NCI-H345 treated with DMSO at 0.1 percent for 48 hours (cell line): Measurements from ENCODE around the gene MDGA2.
"Not testable (repeated sequence)": the region's sequence is repeated elsewhere in the genome, so short reads cannot be mapped to it uniquely, and the experiment has no call there.

Experiments
- DNase-seq: peaks from one replicate; lab custom pipeline; 2025; ENCODE audit not compliant: unreplicated experiment; lab: John Stamatoyannopoulos, UW

The MDGA2 gene

DNA sequence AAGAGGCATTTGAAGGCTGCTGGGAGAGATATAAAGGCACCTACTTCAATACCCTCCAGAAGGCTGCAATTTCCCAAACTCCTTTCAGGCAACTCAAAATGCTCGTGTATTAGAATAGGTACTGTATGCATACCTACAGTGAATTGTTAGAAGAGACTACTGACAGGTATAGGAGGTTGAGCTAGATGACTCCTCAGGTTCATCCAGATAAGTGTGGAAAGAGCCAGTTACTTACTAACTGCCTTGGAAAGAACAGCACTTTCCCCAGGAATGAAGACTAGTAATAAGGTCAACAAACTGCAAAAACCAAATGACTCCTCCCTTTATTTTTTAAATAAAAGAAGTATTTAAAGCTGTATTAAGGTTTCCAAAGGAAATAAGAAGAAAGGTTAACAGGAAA is 429.0 kb downstream of the MDGA2 start:
- no peak for DNase-seq

DNA sequence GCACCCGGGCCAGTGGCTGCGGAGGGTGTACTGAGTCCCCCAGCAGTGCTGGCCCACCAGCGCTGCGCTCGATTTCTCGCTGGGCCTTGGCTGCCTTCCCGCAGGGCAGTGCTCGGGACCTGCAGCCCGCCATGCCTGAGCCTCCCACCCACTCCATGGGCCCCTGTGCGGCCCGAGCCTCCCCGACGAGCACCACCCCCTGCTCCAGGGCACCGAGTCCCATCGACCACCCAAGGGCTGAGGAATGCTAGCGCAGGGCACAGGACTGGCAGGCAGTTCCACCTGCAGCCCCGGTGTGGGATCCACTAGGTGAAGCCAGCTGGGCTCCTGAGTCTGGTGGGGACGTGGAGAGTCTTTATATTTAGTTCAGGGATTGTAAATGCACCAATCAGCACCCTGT is 432.8 kb downstream of the MDGA2 start:
- not testable (repeated sequence) for DNase-seq

DNA sequence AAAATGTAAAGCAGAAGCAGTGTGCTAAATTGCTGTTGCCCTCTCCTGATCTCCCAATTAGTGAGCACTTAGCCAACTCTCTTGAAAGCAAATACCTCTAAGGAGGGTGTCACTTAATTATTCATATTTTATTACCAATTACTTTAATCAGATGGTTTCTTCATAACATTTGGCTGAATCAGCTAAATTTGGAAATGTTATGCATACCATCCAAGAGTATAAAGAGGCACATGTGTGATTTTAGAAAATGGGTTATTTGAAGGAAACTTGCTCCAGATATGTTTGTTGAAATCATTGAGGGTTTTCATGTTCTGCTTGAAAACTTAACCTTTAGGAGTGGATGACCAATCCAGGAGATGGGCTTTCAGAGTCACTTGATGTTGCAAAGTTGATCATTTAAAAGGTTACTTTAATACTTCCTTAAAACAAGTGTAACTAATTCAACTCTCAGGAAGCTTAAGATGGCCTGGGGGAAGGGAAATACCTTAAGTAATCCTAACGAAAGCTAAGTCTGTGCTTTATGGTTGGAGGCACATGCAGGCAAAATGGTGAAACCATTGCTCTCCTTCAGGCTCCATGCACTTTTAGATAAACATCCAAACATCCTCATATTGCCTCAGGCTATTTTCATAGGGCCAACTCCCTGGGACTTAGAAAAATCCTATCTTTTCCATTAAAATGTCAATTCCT is 434.5 kb downstream of the MDGA2 start:
- DNase-seq, result no peak

DNA sequence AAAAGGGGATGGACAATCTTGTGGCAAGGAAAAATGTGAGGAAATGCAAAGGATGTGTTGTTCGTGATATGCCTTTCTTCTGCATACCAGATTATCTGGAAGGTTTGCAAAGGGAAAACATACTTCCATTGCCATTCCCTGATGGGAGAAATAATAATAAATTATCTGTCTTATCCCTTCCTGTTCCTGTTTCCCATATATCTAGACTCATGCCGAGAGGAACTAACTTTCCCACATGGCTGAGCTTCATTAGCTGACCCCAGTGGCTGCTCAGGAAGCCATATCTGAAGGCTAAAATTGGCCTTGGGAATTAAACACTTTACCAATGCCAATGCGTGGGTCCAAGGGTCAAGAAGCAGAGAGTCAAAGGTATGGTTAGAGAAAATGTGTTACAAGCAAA is 439.8 kb downstream of the MDGA2 start:
- DNase-seq, result no peak

DNA sequence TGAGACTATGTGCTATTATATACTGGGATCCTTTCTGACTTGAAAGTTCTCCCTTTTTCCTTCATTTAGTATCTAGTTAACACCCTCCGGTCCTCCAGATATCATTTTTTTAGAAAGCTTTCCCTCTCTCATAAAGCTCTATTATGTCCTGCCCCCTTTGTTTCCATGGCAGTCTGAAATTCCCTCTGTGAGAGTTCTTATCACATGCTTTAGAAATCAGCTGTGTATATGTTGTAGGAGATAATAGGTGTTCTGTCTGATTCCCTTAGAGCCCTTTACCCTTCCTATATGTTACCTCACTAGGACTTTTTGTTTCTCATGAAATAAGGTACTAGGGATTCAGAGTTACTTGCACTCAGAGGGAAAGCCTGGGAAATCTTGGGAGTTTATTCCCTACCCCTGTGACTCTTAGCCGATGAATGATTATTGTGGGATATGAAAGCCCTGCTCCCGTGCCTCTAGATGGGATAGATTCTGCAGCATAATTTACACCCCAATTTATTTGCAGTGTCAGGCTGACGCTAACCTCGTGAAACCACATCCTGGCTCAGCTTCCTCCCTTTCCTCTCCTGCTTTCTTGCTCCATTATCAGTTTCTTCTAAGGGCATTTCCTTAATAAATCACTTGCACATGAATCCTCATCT is 448.4 kb downstream of the MDGA2 start:
- DNase-seq, result no peak

DNA sequence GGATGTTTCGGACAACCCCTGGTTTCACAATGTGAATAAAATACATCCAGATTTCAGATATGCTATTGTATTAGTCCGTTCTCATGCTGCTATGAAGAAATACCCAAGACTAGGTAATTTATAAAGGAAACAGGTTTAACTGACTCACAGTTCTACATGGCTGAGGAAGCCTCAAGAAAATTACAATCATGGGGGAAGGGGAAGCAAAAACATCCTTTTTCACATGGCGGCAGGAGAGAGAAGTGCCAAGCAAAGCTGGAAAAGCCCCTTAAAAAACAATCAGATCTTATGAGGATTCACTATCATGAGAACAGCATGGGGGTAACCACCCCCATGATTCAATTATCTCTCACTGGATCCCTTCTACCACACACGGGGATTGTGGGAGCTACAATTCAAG is 451.7 kb downstream of the MDGA2 start:
- DNase-seq, result no peak

DNA sequence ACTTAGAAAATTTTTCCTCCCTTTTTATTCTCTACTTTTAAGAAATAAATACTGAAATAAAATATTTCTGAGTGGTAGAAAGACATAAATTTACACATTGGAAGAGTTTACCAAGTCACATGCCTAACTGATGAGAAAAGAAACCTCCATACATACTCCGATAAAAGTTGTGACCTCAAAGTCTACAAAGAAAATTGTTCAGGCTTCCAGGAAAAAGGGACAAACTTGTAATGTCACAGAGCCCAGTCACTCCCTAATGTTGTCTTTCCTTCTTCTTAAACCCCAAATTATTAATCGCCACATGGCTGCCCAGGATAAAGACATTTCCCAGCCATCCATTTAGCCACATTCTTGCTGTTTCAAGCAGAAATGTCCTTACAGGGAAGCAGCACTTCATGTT is 455.3 kb downstream of the MDGA2 start:
- no peak for DNase-seq

DNA sequence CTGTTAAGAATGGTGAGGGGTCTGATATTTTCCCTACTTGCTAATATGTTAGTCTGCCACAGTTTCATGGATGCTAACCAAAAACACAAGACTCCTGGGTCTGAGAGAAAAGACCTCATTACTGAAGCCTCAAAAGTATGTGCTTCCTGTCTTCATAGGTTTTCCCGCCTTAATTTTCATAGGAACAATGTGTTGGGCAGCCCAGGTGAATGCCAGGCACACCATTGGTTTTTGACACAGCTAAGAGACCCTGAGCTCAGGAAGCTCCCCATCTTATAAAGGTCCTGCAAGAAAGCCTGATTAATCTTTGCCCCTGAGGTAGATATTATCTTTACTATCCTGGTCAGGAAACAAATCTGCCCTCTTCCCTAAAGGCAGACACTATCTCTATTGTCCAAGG is 464.1 kb downstream of the MDGA2 start:
- DNase-seq, result no peak

DNA sequence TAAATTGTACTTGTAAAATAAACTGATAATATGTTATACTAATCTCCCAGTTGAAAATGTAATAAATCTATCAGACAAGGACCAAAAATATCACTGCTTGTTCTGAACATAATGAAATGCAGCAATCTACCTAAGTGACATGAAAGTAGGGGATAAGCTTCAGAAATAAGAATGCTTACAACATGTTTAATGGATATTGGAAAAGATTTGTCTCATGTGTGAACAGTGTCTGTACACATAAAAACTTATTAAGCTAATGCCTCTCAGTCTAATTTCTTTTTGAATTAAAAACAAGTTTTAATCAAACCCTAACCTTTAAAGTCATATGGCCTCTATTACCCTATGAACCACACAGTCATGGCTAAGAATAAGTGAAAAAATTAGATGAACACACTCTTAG is 465.3 kb downstream of the MDGA2 start:
- DNase-seq, result no peak

DNA sequence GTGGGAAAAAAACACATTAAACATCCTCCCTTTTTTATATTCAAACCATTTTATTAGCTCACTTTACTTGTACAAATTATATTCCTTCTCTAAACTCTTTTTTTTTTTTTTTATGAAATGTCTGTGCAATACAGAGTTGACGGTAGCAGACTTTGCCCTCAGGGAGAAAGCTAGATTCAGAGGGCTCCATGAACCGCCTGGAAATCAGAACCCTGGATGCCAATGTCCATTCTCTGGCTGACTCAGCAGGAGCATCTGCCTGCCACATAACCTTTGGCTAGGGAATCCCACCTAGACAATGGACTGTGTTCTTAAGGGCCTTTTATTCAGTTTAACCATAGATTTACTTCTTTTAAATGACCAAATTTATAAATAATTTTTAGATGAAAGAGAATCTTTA is 467.0 kb downstream of the MDGA2 start:
- no peak for DNase-seq

DNA sequence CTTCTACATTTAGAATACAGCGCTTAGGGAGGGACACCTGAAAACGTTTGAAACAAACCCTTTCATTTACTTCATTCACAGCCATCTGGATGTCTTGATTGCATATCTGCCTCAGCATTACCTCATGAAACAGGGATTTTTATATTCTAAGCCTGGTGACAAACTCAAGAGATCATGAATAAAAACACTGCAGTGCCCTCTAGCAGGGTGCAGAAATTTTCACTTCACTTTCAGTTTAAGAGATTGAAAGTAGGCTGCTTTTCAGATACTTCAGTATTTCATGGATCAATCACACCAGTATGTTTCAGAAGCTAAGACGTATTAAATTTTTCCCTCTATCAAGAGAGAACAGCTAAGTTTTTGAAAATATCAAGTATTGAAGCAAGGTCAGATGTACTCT is 467.8 kb downstream of the MDGA2 start:
- DNase-seq, result no peak

DNA sequence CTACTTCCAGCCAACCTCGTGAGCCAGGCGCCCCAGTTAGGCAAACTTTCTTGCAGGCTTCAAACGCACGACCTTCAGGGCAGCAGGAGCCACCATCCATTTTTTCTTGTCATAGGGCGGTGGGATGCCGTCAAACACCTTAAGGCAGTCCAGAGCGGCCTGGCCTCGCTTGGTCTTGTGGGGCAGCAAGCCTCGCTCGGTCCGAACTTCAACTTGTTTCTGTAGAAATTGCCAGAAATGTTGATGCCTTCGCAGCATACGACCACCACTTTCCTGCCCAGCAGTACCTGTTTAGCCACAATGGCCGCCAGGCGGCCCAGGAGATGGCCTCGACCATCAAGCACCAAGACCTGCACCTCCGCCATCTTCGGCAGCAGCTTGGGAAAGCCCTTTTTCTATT is 474.7 kb downstream of the MDGA2 start:
- DNase-seq, result no peak

DNA sequence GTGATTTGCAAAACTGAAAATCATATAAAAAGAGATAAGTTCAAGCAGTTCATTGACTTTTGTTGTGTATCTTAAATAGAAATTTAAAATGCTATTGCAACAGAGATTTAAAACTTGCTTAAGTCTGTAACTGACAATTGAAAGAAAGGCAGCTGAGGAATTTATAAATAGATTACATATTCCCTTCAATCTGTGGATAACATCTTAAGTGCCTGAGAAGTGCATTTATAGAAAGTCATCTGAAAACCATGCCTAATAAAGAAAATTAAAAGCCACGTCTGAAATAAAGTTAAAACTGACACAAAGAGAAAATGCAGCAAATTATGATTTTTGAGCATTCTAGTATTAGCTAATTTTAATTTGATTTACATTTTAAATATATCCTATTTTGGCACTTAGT is 479.8 kb downstream of the MDGA2 start:
- DNase-seq, result no peak

DNA sequence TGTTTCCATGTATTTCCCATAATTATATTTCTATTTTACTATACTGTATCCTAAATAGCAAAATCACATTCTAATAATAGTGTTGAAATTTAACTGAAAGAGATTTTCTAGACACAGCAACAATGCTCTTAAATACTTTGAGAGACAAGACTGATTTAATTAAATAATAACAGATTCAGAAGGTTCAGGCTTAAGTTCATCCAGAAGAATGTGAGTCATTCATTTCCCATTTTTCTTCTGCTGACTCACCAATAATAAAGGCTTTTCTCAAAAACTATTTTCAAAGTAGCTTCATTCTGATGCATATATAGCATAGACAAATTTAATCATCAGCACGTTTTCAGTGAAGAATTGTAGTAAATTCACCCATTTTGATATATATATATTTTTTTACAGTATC is 481.4 kb downstream of the MDGA2 start:
- DNase-seq, result no peak

DNA sequence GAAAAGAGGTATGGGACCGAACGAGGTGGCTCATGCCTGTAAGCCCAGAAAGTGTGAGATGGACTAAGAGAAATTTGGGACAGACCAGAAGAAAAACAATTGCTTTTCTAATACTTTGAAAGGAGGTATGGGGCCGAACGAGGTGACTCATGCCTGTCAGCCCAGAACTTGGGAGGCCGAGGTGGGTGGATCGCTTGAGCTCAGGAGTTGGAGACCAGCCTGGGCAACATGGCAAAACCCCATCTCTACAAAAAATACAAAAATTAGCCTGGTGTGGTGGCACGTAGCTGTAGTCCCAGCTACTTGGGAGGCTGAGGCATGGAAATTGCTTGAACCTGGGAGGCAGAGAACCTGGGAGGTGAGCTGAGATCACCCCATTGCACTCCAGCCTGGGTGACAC is 483.2 kb downstream of the MDGA2 start:
- DNase-seq, result not testable (repeated sequence)

DNA sequence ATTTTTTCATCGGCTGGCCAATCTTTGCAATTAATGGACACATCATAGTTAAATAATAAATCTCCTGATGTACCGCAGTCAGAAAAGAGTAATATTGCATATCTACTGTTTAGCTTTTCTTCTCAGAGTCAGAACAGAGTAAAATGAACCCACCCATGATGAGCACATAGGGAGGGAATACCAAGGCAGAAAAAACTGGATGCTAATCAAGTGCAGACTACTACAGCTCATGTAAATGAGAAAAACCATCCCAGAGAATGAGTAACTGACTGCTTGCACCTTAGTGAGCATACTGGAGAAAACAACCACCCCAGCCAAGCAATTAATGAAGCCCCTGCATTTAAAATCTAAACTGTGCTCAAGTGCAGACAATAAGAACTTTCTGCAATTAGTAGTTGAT is 483.7 kb downstream of the MDGA2 start:
- DNase-seq, result no peak

DNA sequence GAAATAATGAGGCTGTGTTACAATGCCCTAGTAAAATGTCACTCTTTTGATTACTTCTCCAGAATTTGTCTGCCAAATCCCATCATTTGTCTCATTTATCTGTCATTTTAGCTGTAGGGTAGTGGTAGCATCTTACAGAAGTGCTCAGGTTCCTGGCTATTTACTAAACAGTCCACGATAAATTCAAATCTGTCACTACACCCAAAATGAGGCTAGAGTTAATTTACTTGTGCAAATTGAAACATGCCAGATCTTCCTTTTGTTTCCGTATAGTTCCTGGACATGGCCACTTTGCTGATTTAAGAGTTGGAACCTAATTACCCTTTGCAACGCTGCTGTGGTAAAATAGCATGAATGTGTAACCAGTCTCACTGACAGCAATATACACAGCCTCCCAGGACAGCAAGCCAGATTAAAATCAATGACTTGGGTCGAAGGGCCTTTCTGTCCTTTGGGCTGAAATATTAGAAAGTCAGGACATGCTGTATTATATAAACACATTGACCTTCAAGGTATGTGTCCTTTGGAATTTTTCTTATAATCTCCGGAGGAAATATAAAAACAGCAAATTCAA is 485.4 kb downstream of the MDGA2 start:
- DNase-seq, result no peak

DNA sequence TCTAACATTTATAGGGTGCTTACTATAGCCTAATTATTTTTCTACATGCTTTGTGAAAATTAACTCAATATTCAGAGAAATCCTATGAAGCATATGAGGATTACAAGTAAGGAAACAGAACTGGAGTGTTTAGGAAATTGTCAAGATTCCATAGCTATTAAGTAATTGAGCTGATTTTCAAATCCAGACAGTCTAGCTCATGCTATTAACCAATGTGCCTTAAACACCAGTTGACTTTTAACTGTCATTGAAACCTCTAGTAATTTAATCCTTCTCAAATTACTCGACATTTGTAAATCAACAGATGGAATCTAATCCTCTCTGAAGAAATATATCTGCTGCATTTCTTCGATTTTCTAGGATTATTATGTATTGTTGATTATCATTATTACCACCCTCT is 488.9 kb downstream of the MDGA2 start:
- DNase-seq, result no peak

DNA sequence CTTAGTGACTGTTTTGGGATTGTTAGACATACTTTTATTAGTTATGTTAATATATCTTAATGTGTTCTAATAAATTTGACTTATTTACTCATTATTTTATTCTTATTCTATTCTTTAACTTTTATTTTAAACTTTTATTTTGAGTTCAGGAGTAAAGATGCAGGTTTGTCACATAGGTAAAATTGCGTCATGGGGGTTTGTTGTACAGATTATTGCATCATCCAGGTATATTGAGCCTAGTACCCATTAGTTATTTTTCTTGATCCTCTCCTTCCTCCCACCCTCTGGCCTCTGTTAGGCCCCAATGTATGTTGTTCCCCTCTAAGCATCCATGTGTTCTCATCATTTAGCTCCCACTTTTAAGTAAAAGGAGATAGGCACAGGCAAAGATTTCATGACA is 495.5 kb downstream of the MDGA2 start:
- no peak for DNase-seq

DNA sequence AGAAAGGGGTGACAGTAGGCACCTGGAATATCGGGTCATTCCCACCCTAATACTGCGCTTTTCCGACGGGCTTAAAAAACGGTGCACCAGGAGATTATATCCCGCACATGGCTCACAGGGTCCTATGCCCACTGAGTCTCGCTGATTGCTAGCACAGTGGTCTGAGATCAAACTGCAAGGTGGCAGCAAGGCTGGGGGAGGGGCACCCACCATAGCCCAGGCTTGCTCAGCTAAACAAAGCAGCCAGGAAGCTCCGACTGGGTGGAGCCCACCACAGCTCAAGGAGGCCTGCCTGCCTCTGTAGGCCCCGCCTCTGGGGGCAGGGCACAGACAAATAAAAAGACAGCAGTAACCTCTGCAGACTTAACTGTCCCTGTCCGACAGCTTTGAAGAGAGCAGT is 503.5 kb downstream of the MDGA2 start:
- DNase-seq, result not testable (repeated sequence)

DNA sequence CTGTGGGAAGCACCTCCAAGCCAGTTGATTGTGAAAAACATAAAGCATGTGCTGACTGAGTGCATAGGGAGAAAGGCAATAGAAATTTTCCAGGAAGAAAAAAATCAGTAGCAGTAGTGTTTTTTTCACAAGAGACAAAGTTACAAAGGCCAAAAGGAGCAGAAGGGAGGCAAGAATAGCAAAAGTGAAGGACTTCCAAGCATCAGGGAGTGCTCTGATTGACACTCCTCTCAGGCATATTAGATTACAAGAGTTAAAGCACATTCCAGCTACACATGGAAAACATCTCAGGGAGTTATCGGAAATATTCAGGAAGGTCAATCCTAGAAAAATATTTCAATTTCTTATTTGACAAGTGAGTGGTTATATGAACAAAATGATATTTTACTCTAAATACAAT is 508.0 kb downstream of the MDGA2 start:
- DNase-seq, result no peak

DNA sequence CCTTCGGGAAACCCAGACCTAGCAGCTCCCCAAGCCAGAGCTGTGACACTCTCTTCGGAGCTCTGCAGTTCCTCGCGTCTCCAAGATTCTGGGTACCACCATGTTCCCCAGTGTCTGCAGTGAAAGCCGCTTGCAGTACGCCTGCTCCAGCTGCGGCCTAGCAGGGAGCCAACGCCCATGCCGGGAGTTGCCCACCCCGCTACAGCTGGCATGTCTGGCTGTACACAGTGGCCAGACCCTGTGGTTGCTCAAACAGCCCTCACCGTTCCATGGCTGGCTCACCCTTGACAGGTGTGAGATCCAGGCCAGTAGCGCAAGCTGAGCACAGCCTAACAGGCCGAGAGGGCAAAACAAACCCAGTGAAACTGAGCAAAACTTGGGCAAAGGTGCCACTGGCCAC is 520.0 kb downstream of the MDGA2 start:
- DNase-seq, result no peak

DNA sequence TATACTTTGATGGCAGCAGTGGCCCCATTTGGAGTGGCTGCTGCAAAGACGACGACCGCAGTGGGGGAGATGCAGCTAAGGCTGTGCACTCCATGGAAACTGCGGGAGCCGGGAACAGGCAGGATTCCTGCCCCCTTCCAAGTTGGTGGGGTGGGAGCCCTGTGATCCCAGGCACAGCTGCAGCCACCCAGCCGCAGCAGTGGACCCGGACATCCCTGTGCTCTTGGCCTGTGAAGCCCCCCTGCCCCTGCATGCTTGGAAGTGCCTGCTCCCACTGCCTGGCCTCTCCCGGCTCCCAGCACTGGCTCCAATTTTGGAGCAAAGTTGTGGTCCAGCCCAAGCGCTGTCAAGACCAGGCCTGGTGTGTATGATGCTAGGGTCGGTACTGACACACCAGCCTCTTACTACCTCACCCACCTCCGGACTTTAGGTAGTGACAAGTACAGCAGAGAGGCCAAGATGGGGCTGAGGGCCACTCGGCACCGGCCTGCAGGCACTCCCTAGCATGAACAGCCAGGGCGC is 521.1 kb downstream of the MDGA2 start:
- no peak for DNase-seq
